GM10266 (cell line): ENCODE measurements around the gene DLEC1.

Experiments
- DNase-seq: peaks from one replicate; pipeline ENCODE4 v3.0.0; 2012; ENCODE audit errors: extremely low spot score
- CTCF ChIP-seq: IDR thresholded peaks from 2 replicates; pipeline ENCODE4 v1.5.1; 2012; ENCODE audit warnings: mild to moderate bottlenecking, low read depth; ENCODE audit not compliant: control insufficient read depth, insufficient read depth; ENCODE audit errors: missing control alignments

DLEC1 gene

GRCh38 chr3:38119821-38120692 is 81.0 kb downstream of the DLEC1 start:
- TF ChIP-seq CTCF, result no peak
- DNase-seq, result no peak

- no peak for DNase-seq
Measured at GRCh38 chr3:38120693-38121450, 81.9 kb downstream of the DLEC1 start.

GRCh38 chr3:38121451-38121831 is 82.4 kb downstream of the DLEC1 start:
- no peak for TF ChIP-seq CTCF
- DNase-seq, result no peak

More at GRCh38 chr3:38120693-38121450, 81.9 kb downstream of the DLEC1 start:
- TF ChIP-seq CTCF, result no peak

- DNase-seq, result no peak
- no peak for TF ChIP-seq CTCF
Measured at GRCh38 chr3:38121832-38122461, 82.9 kb downstream of the DLEC1 start.

GRCh38 chr3:38122712-38123290 is 83.8 kb downstream of the DLEC1 start:
- TF ChIP-seq CTCF, result no peak
- DNase-seq, result no peak

GRCh38 chr3:38124324-38125122 is 85.5 kb downstream of the DLEC1 start:
- no peak for DNase-seq
- TF ChIP-seq CTCF, result no peak
